GM18498 (cell line): ENCODE measurements around the gene EZH1.

Experiments
- ATAC-seq: cut with Tn5 transposase; IDR thresholded peaks from one replicate; pipeline ENCODE4 v1.9.1; 2021; ENCODE audit warnings: mild to moderate bottlenecking, moderate library complexity; ENCODE audit not compliant: unreplicated experiment

The EZH1 gene

DNA sequence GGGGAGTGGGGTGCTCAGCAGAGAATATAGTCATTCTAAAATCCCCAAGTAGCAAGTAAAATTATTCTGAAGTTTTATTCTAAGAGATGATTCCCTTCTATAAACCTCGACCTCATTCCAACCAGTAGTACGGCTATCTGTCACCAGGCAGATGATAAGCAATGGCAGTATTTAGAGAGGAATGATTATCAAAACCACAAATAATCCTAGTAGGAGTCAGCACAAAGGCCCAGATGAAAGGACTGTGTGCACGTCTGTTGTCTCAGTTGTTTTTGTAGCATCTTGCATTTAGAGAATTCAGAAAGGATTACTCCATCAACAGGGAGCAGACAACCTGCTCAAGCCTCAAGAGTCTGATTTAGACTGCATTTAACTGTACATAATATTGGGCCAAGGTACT, 21.2 kb downstream of the EZH1 start:
- ATAC-seq = no peak

DNA sequence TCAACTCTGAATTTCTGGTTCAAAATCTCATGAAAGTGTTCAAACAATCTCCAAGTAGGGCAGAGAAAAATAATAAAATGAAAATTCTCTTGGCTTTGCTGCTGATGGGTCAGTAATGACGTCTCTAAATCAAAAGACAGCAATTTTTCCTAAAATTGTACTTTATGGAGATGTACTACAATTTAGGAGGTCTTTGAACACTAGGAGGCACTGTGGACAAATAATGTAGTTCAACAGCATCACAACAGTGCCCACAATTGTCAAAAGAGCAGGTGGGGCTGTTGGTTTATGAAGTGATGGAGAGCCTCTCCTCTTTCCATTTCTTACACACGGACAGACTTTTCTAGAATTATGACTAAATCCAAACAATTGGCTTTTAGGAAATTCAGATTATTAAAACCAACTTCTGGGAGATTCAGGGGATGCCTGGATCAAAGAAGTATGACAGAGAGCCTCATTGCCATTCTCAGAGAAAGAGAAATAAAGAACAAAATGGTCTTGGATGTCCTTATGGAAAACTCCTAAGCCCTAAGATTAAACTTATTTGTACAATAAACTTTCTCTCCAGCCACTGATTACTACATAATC, 23.8 kb downstream of the EZH1 start:
- ATAC-seq = no peak

DNA sequence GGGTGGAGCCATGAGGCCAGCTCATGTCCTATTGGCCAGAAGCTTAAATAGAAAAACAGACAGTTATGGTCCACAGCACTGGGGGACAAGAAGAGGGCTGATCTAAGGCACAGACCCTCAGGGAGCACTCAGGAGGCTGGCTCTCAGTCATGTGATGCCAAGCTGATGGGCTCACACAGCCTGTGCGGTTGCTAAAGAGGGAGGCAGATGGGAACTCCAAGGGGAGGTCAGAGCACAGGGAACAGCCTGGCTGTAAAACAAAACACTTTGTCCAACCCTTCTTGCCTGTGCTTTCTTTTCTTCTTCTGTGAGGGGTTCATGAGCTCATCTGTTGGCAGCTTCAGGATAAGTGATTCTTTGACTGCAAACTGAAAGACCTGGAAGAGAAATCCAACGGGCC, 35.3 kb downstream of the EZH1 start:
- no peak for ATAC-seq

DNA sequence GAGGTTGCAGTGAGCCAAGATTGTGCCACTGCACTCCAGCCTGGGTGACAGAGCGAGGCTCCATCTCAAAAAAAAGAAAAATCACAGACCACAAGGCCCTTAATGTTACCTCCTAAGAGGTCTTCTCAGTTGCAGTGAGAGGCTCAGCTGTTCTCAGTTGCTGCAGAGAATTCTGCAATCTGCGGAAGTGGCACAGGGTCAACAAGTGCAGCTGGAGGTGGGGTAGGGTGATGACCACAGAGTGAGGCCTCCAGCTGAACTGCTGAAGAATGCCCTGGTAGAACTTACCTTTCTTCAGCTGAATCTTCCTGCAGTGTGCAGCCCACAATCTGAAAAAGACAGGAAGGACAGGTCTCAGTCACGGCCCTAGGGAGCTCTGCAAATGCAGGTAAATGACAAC, 36.3 kb downstream of the EZH1 start:
- no peak for ATAC-seq

DNA sequence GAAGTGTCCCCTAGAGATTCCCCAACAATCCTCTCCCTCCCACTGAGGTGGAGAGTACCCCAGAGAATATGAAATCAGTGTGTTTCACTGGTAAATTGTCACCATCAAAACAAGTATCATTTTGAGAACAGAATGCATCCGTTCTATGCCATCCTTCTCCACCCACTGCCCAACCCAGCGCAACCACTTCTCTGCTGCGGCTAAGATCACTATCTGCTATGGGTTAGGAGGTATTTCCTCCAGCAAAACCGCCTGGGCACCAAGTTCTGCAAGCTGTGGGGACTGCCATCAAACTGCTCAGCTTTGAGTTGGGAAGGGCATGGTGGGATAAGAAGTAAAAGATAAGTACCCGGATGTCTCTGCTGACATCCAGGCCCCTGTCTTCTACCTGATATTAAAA, 38.1 kb downstream of the EZH1 start:
- no peak for ATAC-seq

DNA sequence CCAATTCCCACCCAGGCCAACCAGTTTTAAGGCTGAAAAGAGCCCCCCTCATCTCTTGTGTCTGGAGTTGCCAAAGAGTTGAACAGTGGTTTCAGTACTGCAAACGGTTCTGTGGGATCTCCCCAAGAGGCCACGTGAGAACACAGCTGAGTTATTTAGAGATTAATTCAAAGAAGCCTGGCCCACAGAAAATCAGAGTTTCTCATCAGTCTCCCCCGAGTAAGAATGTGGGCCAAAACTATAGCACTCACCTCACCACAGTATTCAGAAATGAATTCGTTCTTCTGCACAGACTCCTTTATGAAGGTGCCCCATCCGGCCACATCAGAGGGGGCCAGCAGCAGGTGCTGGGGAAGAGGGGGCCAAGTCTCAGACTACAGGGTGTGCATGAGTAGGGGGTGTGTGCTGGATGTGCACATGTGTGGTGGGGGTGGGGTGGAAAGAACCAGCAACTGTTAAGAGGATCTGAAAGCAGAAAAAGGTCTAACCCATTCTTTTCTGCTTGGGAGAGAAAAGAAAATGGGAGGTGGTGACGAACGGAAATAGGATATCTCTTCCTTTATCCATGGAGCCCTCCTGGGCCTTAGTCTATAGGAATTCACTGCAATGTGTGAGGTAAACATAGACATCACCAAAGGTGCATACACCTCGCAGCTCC, 39.9 kb downstream of the EZH1 start:
- ATAC-seq = peak; percentile 75

DNA sequence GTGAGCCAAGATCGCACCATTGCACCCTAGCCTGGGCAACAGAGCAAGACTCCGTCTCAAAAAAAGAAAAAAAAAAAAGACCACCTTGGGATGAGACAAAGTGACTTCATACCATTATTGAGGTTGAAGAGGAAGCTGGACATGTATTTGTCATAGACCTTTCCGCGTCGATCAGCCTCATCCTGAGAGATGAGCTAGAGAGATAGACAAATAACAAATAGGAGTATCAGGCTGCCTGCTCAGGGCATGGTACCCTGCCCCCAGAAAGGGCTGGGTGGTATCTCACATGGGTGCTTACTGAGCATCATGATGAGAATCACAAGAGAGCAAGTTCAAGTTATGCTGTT, 40.4 kb downstream of the EZH1 start:
- ATAC-seq = peak; percentile 23

DNA sequence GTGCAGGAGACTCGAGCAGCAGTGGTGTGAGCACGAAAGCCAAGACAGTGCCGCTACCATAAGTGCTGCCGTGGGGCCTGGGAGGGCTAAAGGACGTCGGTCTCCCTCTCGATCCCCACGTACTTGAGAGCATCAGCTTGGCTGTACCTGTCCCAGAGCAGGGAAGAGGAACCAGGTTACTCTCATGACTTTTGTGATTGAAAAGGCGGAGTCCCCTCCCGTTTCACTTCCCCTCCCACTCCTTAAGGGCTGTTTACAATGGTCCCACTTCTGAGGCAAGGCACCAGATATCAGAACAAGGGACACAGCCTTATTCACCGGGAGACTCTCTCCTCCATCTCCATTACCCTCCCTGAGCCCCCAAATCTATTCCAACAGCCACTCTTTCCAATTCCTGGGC, 42.4 kb downstream of the EZH1 start:
- no peak for ATAC-seq

DNA sequence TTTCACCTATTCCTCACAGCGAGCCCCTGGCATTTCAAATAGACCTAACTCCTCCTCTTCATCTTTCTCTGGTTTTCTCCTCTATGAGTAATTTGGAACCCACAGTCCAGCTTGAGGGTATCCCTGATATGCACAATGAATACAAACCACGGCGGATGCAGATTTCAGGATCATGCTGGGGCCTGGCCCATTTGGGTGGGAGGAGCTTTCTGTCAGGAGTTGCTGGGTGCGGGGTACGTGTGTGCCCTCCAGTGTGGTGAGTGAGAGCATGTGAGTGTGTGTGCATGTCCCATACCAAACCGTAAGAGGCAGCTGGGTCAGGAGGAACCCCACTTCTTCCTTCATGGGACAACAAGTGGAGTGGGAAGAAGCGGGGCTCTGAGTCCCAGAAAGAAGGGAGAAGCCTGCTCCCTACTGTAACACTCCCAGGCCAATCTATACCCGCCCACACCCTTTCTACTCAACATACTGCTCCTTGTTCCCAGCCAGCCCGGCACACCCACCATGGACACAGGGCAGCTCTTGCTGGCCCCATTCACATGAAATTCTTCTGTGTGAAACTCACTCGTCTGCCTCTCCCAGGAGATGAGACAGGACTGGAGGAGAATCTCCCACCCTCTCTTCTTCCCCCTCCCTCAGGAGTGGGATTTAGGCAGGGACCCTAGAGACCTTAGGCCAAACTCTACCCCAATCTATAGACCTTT, 44.1 kb downstream of the EZH1 start:
- ATAC-seq = no peak

DNA sequence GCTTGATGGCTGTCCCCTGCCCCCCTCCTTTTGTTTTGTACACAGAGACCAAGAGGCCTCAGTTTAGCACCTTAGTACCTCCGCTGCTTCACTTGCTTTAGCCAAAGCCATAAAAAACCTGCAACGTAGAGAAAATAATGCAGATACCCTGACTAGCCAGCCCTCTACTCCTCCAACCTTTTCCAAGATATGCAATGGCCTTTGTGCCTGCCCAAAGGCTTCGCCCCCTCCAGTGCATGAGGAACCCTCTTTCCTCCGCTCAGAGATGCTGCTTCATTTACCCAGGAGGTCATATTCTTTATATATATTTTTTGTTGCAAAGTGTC, 45.5 kb downstream of the EZH1 start:
- ATAC-seq = no peak

DNA sequence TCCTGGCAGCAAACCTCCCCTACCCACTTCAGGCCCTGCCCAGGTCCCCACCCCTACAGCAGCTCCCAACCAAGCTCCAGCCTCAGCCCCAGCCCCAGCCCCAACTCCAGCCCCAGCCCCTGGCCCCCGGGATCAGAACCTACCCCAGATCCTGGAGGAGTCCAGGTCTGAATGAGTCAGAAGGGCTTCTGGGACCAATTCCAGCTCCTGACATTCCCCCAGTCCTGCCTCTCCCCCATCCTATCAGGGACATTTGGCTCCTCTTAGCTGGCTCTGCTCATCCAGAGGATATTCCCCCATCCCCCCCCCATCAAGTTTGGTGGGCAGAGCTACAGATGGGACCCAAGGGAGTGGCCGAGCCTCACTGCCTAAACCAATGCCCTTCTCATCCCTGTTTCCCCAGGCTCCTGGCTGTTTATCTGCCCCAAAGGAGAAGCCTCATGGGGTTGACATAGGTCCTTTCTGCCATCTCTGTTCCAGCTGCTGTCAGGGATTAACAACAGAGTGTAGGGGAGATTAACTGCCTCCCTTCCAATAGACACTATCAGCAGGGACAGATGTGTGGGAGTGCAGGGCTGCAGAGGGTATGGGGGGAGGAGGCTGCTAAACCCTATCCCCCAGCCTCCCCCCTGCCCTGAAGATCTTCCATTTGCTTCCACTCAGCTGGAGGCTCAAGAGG, 46.0 kb downstream of the EZH1 start:
- ATAC-seq = no peak

DNA sequence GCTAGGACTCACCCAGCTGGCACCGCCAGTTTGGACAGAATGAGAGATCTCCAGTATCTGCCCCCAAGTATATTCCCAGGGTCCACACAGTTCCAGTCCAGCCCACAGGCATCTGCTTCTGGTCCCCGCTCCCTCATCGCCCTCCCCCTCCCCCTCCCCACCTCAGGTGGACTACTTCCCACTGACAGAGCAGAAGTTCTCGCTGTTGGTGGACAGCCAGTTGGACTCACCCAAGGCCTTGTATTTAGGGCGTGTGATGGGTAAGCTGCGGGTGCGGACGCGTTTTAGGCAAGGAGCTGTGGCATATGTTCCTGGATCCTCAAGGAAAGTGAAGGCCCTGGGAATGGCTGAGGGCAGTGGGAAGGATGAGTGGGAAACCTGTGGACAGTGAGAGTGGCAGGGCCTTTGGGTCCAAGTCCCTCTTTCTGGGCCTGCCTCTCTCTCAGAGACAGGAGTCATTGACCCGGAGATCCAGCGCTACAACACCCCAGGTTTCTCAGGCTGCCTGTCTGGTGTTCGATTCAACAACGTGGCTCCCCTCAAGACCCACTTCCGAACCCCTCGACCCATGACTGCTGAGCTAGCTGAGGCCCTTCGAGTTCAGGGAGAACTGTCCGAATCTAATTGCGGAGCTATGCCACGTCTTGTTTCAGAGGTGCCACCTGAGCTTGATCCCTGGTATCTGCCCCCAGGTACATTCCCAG, 47.6 kb downstream of the EZH1 start:
- ATAC-seq = no peak

DNA sequence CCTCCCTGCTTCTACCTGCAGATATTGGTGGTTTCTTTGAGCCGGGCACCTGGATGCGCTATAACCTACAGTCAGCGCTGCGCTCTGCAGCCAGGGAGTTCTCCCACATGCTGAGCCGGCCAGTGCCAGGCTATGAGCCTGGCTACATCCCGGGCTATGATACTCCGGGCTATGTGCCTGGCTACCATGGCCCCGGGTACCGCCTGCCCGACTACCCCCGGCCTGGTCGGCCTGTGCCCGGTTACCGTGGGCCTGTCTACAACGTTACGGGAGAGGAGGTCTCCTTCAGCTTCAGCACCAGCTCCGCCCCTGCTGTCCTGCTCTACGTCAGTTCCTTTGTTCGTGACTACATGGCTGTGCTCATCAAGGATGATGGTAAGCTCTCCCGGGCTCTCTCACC, 49.3 kb downstream of the EZH1 start:
- ATAC-seq = no peak

DNA sequence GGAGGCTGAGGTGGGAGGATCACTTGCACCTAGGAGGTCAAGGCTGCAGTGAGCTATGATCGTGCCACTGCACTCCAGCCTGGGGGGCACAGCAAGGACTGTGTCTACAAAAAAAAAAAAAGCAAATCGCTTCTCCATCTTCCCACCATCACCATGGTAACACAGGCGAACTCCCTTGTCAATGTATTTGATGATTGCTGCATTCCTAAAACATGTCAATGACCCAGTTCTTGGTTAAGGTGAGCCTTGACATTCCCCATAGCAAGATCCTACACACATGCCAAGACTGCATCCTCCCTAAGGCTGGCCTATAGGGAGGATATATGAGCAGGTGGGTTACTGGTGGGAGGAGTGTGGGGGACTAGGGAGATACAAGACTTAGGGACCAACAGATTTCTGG, 50.3 kb downstream of the EZH1 start:
- ATAC-seq = no peak

DNA sequence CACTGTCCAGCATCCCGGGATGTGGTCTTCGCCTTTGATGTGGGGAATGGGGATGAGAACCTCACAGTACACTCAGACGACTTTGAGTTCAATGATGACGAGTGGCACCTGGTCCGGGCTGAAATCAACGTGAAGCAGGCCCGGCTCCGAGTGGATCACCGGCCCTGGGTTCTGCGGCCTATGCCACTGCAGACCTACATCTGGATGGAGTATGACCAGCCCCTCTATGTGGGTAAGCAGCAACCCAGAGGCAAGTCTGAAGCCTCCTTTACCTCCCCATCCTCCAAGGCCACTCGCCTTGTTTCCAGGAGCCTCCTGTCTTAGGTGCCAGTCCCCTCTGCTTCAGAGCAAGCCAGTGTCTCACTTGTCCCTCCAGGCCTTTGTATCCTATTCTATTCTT, 52.4 kb downstream of the EZH1 start:
- no peak for ATAC-seq

DNA sequence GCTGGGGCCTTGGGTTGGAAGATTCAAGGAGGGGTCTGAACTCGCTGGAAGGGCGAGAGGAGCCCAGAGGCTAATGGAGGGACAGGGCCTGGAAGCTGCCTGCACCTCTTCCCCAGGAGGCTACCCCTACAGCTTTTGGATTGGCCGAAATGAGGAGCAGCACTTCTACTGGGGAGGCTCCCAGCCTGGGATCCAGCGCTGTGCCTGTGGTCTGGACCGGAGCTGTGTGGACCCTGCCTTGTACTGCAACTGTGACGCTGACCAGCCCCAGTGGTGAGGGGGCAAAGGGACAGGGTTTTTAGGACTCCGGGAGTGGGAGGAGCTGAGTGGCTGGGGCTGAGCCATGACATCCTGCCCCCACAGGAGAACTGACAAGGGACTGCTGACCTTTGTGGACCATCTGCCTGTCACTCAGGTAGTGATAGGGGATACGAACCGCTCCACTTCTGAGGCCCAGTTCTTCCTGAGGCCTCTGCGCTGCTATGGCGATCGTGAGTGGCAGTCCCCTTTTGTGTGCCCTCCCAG, 53.8 kb downstream of the EZH1 start:
- ATAC-seq = no peak

DNA sequence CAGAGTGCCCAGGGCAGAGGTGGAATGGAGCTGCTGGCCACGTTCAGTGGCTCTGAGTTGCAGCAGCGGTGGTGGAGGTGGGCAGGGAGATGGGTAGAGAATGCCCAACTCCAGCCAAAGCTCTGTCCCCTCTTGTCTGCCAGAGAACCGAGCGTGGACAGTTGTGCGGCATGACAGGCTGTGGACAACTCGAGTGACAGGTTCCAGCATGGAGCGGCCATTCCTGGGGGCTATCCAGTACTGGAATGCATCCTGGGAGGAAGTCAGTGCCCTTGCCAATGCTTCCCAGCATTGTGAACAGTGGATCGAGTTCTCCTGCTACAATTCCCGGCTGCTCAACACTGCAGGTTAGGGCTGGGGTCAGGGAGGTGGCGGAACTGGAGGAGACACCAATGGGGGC, 54.2 kb downstream of the EZH1 start:
- no peak for ATAC-seq

DNA sequence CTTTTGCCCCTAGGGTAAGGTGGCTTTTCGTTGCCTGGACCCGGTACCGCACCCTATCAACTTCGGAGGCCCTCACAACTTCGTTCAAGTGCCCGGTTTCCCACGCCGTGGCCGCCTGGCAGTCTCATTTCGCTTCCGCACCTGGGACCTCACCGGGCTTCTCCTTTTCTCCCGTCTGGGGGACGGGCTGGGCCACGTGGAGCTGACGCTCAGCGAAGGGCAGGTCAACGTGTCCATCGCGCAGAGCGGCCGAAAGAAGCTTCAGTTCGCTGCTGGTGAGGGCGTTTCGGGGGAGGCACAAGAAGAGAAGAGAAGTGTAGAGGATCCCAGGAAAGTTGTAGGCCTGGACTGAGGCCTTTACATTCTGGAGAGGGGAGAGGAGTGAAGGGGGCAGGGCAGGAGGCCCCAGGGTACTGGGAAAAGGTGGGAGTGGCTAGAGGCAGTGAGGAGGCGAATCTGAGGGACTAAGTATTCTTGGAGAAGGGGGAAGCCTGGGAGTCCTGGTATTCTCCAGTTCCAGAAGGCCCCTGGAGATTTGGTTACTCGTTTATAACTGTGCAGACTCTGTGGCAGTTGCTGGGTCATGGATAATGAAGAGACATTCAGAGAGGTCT, 57.0 kb downstream of the EZH1 start:
- no peak for ATAC-seq

DNA sequence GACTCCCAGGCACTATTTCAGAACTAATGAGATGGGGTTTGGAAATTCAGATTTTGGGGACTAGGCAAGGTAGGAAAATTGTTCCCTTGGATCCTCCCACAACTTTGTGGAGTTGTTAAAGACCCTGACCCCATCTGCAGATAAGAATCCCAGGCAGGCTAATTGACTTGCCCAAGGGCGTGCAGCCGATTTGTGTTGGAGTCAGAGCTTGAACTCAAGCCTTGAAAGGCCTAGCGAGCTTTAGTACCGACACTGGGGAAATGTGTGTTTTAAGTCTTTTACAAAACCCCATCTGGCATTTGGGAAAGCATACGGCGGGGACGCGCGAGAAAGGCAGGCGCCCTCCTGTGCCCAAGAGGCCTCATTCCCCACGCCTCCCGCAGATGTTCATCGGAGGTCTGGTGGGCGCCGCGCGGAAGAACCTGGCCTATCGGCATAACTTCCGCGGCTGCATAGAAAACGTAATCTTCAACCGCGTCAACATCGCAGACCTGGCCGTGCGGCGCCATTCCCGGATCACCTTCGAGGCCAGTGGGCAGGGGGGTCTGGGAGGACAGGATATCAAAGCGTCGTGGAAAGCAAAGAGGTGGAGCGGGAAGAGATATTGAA, 58.2 kb downstream of the EZH1 start:
- no peak for ATAC-seq

DNA sequence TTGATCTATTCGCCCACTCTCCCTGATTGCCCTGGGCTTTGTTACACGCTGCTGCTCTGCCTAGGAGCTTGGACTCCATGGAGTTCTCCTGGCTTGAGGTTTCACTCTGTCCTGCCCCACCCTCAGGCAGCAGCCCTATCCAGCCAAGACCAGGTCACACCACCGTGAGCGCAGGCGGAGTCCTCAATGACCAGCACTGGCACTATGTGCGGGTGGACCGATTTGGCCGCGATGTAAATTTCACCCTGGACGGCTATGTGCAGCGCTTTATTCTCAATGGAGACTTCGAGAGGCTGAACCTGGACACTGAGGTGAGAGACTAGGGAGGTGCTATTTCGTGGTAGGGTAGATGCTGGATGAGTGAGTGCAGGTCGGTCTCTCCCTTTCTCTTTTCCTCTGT, 59.0 kb downstream of the EZH1 start:
- no peak for ATAC-seq
